ENCODE measurements around the gene KLF13. TPM values are rescaled to one million over a fixed set of nuclear protein-coding genes. Genes with fewer than 3 reads are reported as not detected.
A peak's percentile ranks its signal among the peaks of the same experiment; 100 is the strongest.

Gene KLF13
- total RNA-seq, 2 donors from 2014 or later: 68.9 to 92.3 TPM

- intact Hi-C loops (cut with DNase I): no loop called here
- no peak for TF ChIP-seq CTCF (IDR thresholded peaks at IDR 0.05)
- H3K27ac ChIP-seq: no peak overlapping the region
- peak; percentile 17 for DNase-seq
- H3K4me3 ChIP-seq: no peak overlapping the region
- H3K9me3 ChIP-seq: no peaks in the 10 kb centered on the region
- H3K9ac ChIP-seq (ENCODE audit: low read depth in 2 of 2, low read length in 2 of 2): no peak overlapping the region
- no peaks in the 10 kb centered on the region for H3K27me3 ChIP-seq
- H3K36me3 ChIP-seq: no peaks in the 10 kb centered on the region
- peaks cover 15% of the 10 kb centered on the region for H3K4me1 ChIP-seq
Observed at GRCh38 chr15:31400222-31400927, 73.7 kb downstream of the KLF13 start.

GRCh38 chr15:31401282-31401681, 74.6 kb downstream of the KLF13 start:
- Histone ChIP-seq H3K9ac (ENCODE audit: low read depth in 2 of 2, low read length in 2 of 2) (no peak overlapping the region), H3K9me3 (no peaks in the 10 kb centered on the region), H3K36me3 (no peaks in the 10 kb centered on the region), H3K4me3 (no peak overlapping the region), H3K4me1 (peaks cover 15% of the 10 kb centered on the region), H3K27ac (no peak overlapping the region), H3K27me3 (no peaks in the 10 kb centered on the region)
- TF ChIP-seq CTCF (IDR thresholded peaks at IDR 0.05): no peak
- intact Hi-C loops (cut with DNase I): no loop called here
- DNase-seq: no peak

GRCh38 chr15:31402003-31402402, 75.4 kb downstream of the KLF13 start:
- Histone ChIP-seq H3K27ac (no peak overlapping the region), H3K27me3 (no peaks in the 10 kb centered on the region), H3K4me3 (no peak overlapping the region), H3K36me3 (no peaks in the 10 kb centered on the region), H3K9me3 (no peaks in the 10 kb centered on the region), H3K4me1 (peaks cover 15% of the 10 kb centered on the region), H3K9ac (ENCODE audit: low read depth in 2 of 2, low read length in 2 of 2) (no peak overlapping the region)
- intact Hi-C loops (cut with DNase I): no loop called here
- TF ChIP-seq CTCF (IDR thresholded peaks at IDR 0.05): no peak
- DNase-seq: no peak

GRCh38 chr15:31402511-31403056, 75.9 kb downstream of the KLF13 start:
- intact Hi-C loops (cut with DNase I): no loop called here
- peaks cover 15% of the 10 kb centered on the region for H3K4me1 ChIP-seq
- DNase-seq: no peak
- H3K9me3 ChIP-seq: no peaks in the 10 kb centered on the region
- H3K36me3 ChIP-seq: no peaks in the 10 kb centered on the region
- no peak overlapping the region for H3K4me3 ChIP-seq
- no peak overlapping the region for H3K27ac ChIP-seq
- no peaks in the 10 kb centered on the region for H3K27me3 ChIP-seq
- no peak for TF ChIP-seq CTCF (IDR thresholded peaks at IDR 0.05)
- no peak overlapping the region for H3K9ac ChIP-seq (ENCODE audit: low read depth in 2 of 2, low read length in 2 of 2)

GRCh38 chr15:31403096-31403495, 76.5 kb downstream of the KLF13 start:
- DNase-seq: no peak
- Histone ChIP-seq H3K36me3 (no peaks in the 10 kb centered on the region), H3K27me3 (no peaks in the 10 kb centered on the region), H3K9me3 (no peaks in the 10 kb centered on the region), H3K4me1 (peaks cover 12% of the 10 kb centered on the region), H3K4me3 (no peak overlapping the region), H3K9ac (ENCODE audit: low read depth in 2 of 2, low read length in 2 of 2) (no peak overlapping the region), H3K27ac (no peak overlapping the region)
- intact Hi-C loops (cut with DNase I): no loop called here
- no peak for TF ChIP-seq CTCF (IDR thresholded peaks at IDR 0.05)
